GM13976 (cell line): ENCODE measurements around the gene NCR3LG1.

Experiments used
- DNase-seq: peaks from one replicate; pipeline ENCODE4 v3.0.0; 2012; ENCODE audit warnings: low spot score
- in situ Hi-C: fragments of 300-500 bp; cut with MboI; formaldehyde crosslinking; loops from one replicate; pipeline ENCODE4 v1.12.0; 2022; ENCODE audit warnings: low sequenced_read_pairs, mixed read lengths, inconsistent platforms; ENCODE audit not compliant: unreplicated experiment
- TF ChIP-seq, protein P1 (sequence below): IDR thresholded peaks from 2 replicates; pipeline ENCODE4 v1.5.1; 2012; ENCODE audit warnings: borderline replicate concordance, mild to moderate bottlenecking; ENCODE audit not compliant: insufficient read depth; ENCODE audit errors: extremely low read depth, missing control alignments, control extremely low read depth

The NCR3LG1 gene

DNA sequence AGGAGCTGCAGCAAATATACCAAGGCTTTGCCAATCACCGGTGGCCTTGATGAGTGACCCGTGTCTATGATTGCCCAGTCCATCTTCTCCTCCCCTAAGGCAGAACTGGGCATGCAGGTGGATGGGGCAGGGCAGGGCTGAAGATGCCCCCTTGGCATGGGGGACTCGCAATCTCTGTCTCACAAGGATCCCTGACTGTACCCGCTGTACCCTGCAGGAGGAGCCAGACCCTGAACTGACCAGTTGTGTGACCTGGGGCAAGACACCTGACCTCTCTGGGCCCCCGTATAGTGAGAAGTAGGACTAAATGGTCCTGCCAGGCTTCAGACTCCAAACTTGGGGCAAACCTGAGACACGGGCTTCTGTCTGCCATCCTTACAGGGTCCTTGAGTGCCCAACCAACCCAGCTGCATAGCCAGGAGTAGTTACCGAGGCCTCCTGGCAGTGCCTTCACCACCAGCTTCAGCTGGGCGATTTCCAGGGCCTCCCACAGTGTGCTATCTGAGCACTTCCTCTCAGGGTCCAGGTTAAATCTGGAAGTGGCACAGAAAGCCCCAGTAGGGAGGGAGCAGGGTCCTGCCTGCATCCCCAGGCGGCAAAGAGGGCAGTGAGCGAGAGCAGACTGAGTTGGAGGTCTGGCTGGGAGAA, 43.3 kb downstream of the NCR3LG1 start:
- in situ Hi-C loops = loop anchor here (5.0 kb wide), 1 partner anchor 107 kb away; no protein-coding TSS in a partner anchor
- peak; percentile 26 for DNase-seq
- TF ChIP-seq, protein P1, sequence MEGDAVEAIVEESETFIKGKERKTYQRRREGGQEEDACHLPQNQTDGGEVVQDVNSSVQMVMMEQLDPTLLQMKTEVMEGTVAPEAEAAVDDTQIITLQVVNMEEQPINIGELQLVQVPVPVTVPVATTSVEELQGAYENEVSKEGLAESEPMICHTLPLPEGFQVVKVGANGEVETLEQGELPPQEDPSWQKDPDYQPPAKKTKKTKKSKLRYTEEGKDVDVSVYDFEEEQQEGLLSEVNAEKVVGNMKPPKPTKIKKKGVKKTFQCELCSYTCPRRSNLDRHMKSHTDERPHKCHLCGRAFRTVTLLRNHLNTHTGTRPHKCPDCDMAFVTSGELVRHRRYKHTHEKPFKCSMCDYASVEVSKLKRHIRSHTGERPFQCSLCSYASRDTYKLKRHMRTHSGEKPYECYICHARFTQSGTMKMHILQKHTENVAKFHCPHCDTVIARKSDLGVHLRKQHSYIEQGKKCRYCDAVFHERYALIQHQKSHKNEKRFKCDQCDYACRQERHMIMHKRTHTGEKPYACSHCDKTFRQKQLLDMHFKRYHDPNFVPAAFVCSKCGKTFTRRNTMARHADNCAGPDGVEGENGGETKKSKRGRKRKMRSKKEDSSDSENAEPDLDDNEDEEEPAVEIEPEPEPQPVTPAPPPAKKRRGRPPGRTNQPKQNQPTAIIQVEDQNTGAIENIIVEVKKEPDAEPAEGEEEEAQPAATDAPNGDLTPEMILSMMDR = no peak

DNA sequence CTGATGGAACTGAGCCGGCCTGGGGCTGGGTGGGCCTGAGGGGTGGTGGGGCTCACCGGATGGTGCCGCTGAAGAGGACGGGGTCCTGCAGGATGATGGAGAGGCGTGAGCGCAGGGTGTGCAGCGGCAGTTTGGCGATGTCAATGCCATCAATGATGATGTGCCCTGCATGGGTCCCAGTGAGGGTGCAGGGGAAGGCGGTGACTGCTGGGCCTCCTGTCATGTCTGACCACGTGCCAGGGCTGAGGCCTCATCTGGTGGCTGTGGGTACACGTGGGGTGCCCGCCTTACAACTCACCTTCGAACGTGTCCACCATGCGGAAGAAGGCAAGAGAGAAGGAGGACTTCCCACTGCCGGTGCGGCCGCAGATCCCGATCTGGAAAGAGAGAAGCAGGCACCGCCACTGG, 44.0 kb downstream of the NCR3LG1 start:
- in situ Hi-C loops = no loop called here
- no peak for DNase-seq
- TF ChIP-seq, protein P1 = no peak

DNA sequence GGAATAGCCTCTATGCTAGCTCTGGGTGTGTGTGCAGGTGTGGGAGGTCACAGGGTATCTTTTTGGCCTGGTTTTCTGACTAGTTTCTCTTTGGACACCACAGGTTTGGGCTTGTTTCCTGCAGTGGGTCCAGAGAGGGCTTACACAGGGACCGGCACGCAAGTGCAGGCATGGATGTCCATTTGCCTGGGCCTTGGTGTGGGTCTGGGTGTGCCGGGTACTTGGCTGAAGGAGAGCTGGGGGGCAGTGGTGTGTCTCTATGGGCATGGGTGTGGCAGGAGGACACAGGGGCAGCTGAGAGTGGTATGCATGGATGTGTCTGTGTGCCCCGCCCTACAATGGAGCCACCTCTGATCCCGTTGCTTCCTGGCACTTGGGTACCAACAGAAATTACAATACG, 44.4 kb downstream of the NCR3LG1 start:
- in situ Hi-C loops = no loop called here
- TF ChIP-seq, protein P1 = no peak
- DNase-seq = peak; percentile 28

DNA sequence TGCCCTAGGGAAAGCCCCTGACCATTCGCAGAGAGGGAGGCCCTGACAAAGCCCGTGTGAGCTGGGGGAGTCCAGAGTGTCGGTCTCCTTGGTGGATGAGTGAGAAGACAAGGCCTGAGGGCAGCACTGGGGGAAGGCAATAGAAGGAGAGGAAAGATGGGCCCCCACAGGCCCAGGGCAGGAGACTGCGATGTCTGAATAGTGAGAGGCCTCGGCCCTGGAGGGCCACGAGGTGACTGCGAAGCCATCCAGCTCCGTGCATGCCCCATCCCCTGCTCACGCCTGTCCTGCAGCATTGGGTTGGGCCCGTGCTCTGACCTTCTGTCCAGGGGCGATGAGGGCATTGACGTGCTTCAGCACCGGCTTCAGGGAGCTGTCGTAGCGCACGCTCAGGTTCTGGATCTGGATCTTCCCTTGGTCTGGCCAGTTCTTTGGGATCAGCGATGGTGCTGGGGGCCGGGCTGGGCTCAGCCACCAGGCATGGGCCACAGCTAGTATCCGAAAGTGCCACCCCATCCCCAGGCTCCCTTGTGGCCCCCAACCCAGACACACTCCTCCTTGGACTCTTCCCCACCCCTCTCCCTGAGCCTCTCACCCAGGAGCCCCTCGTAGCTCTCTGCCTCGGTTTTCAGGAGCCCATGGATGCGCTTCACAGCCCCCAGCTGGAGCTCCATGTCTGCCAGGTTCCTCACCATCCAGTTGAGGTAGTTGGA, 45.2 kb downstream of the NCR3LG1 start:
- peak; percentile 20 for DNase-seq
- TF ChIP-seq, protein P1 = no peak
- in situ Hi-C loops = no loop called here

DNA sequence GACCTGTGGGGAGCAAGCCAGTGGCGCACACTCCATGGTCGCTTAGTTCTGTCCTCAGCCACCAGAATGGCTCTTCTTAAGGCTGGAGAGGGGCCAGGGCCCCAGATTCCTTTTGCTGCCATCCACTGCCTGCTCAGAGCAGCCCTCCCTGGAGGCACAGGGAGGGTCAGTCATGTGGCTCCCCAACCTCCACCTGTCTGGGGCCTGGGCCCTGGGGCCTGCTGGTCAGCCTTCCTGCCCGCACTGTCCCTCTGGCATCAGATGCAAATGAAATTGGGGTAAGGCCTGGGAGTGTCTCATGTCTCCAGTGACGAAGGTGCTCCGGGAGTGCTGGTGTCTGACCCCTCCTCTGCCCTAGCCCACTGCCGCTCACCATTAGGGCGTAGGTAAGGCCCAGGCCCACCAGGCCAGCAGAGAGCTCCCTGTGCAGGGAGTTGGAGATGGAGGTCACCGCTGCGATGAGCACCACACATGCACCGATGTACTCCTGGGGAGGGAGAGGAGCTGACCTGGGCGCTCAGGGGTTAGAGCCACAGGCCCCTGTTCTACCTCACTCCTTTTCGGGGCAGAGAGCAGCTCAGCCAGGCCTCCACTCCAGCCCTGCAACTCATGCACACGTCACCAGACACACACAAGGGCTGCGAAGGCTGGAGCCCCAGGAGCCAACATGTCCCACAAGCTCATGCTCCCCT, 45.9 kb downstream of the NCR3LG1 start:
- DNase-seq = peak; percentile 12
- TF ChIP-seq, protein P1 = no peak
- in situ Hi-C loops = no loop called here

DNA sequence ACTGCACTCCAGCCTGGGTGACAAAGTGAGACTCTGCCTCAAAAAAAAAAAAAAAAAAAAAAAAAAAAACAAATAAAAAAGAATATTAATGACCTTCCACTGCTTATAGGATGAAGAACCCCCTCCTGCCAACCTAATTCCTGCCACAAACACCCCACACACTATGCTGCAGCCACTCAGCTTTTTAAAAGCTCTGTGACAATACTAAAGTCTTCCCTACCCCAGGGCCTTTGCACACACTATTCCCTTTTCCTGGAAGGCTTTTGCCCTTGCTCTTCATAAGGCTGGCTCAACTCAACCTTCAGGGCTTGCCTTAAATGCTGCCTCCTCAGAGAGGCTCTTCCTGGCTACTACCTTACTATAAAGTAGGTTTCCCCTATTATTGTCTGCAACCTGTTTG, 47.6 kb downstream of the NCR3LG1 start:
- TF ChIP-seq, protein P1 = no peak
- DNase-seq = no peak
- in situ Hi-C loops = no loop called here
